HG02870 (cell line): ENCODE measurements around the gene FANCE.

ENCODE experiments used
- ATAC-seq: cut with Tn5 transposase; IDR thresholded peaks from one replicate; pipeline ENCODE4 v1.9.1; 2021; ENCODE audit warnings: mild to moderate bottlenecking, moderate library complexity; ENCODE audit not compliant: unreplicated experiment

FANCE gene

DNA sequence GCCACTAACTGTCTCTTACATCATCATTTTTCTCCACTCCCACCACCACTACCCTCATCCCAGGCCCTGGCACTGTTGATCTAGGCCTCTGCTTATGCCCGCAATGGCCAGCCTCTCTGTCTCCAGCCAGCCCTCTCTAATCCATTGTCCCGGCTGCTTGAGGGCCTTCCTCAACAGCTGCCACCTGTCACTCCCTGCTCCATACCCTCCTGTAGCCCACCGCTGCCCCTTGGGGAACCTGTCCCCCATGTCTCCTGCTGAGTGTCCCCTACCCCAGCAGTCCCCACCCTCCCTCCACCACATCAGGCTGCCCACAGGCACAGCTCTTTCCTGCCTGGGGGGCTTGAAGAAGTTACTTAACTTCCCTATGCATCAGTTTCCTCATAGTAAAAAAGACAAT lies 31.4 kb downstream of the FANCE start:
- no peak for ATAC-seq

- no peak for ATAC-seq
These were observed 31.9 kb downstream of the FANCE start for GRCh38 chr6:35483893-35484645.

- no peak for ATAC-seq
These were observed 32.8 kb downstream of the FANCE start for GRCh38 chr6:35484921-35485392.

- no peak for ATAC-seq
These were observed 33.3 kb downstream of the FANCE start for GRCh38 chr6:35485402-35485877.

DNA sequence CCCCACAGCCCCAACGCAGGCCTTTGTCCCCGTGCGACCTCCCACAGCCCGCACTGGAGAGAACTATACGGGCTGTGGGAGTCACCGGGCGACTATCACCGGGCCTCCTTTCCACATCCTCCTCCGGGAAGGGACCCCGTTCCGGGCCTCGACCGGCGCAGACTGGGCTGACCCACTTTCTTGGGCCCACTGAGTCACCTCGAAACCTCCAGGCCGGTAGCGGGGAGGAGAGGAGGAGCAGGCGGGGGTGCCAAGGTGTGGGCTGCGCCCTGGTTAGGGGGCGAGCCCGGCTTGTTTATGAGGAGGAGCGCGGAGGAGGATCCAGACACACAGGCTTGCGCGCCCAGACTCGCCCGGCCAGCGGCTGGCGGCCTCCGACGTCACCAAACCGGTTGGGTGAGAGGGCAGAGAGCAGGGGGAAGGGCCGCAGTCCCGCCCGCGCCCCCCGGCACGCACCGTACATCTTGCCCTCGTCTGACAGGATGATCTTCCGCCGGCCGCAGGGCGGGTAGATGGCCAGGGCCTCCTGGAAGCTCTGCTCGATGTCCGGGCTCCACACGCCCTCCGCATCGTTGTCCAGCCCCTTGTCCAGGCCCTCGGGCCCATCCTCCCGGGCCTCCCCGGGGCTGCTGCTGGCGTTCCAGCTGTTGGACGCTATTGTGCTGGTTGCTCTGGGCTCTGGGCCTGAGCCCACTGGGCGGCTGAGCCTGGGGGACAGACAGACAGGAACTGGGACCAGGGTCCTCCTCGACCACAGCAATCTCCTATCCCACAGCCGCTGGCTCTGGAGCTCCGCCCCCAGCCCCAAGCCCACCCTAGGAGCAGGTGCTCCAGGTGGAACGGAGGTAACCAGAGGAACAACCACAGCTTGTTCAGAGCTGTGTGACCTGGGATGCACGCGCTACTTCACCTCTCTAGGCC lies 34.1 kb downstream of the FANCE start:
- ATAC-seq = no peak

DNA sequence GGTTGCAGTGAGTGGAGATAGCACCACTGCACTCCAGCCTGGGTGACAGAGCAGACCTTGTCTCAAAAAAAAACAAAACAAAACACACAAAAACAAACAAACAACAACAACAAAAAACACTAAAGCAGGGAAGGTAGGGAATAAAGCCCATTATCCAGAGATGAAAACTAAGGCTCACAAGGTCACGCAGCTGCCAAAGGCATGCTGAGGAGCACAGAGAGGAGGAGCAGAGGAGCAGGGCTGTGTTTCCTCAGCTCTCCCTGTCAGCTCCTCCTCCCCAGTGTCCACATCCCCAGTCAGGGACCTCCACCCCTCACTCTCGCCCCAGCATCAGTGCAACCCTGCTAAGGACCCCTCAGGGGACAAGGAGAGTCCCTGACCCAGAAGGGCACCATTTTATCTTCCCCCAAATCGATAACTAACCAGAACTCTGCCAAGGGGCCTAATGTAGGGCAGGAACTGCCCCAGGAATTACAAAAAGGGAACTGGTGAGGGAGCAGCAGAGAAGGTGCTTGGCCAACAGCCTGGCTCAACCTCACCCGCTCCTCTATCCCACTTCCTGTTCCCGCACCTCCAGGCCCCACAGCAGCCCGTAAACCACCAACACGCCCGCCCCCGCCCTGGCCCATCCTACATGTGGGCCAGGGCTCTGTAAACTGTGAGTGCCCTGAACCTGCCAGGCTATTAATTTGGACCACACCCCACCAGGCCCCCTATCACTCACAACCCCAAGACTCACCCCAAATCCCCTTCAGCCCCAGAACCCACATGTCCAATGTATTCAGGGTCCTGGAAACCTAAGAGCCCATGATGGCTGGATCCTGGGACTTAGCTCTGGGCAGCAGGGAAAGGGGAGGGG lies 35.7 kb downstream of the FANCE start:
- ATAC-seq = no peak

- ATAC-seq = no peak
These were observed 36.4 kb downstream of the FANCE start for GRCh38 chr6:35488517-35488862.

DNA sequence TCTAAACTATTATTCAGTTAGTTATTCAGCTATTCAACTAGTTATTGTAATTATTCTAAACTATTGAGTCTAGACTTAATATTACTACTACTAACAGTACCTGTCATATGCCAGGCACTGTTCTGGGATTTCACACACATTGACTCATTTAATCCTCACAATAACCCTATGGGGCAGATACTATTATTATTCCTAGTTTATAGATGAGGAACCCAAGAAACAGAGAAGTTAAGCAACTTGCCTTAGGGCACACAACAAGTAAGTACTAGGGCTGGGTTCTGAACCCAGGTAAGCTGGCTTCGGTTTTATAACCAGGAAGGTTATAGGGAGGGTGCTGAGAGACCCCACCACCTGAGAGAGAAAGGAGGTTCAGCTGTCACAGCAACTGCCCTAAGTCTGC lies 36.9 kb downstream of the FANCE start:
- no peak for ATAC-seq

DNA sequence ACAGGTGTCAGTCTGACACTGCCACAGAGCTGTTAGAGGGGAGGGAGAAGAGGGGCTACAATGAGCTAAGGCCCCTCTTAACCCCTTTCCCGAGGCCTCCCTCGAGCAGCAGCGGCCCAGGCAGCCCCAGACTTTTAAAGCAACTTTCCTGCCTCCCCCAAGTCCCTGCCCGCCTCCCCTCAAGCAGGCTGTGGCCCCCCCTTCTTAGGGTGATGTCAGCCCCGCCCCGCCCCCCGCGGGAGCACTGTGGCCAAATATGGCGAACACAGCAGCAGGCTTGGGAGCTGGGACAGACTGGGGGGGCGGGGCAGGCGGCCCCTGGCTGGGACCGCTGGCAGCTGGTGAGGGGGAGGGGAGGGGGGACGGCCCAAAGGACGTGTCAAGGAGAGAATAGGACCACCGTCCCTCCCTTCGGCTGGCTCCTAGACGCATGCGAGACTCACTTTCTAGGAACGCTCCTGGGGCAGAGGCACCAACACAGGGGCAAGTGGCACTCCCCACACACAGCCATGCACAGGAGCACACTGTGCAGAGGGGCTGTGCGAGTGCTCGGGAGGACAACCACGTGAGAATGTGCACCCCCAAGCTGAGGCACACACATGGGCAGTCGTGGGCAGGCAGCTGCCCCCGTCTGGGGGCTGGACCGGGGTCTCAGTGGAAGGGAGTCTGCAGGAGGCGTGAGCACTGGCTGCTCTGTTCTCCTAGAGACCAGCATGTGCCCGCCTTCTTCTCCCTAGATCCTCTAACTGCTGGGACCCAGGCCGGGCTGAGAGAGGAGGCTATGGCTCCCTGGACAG lies 38.1 kb downstream of the FANCE start:
- ATAC-seq = no peak

DNA sequence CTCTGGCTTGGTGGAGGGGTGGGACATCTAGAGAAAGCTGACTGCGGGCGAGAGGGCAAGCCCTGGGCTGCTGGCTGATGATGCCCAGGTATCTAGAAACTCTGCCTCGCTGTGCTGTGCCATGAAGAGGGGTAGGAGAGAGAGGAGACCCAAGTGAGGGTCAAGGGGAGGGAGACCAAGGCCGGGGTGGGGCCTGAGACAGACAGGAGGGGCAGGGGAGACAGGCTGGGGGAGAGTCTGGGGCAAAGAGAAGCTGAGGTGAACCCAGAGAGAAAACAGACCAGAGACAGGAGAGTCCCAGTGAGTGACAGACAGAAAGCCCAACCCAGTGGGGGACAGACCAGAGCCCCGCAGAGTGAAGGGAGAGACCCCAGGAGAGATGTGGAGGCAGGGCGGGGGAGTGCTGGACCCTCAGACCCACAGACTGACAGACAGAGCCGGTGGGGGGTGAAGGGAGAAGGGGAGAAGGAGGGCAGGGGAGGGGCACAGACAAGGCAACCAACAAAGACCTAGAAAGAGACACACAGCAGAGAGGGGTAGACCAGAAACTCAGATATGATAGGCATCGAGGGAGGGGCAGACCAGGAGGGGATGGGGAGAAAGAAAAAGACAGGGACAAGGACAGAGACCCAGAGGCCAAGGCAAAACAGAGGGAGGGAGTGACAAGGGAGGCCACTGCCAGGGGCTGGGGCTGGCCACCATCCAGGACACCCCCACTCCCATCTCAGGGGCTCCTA lies 38.9 kb downstream of the FANCE start:
- ATAC-seq = no peak

GRCh38 chr6:35491558-35492257 lies 39.6 kb downstream of the FANCE start:
- ATAC-seq = no peak

GRCh38 chr6:35492258-35492973 lies 40.3 kb downstream of the FANCE start:
- ATAC-seq = no peak

DNA sequence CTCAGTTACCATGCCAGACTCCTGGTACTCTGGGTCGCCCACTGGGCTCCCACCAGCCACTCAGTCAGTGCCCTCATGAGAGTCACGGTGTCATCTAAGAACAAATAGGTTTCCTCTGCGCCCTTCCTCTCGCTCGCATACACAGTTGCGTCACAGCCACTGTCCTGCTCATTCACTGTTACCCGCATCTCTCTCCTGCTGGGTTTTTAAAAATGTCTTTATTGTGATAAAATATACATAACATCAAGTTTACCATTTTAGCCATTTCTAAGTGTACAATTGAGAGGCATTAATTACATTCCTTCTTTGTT lies 40.8 kb downstream of the FANCE start:
- no peak for ATAC-seq

GRCh38 chr6:35493307-35493983 lies 41.3 kb downstream of the FANCE start:
- no peak for ATAC-seq

DNA sequence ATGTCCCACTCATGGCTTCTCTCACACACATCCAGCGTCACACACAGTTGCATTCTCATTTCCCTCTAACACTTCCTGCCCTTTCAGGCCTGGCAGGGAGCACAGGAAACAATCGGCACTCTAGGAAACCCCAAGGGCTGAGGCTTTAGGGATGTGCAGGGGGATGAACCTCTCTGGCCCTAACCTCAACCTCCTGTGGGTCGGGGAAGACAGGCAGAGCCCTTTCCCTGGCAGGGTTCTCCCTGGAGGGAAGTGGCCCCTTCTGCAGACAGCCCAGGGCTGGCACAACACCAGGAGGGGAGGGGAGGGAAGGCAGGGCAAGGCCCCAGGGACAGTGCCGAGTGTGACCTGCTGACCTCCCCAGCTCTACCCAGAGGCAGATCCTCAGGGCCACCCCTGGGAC lies 42.0 kb downstream of the FANCE start:
- ATAC-seq = no peak

GRCh38 chr6:35495258-35496035 lies 43.3 kb downstream of the FANCE start:
- ATAC-seq = no peak
